CD4-positive, alpha-beta T cell treated with Interferon alpha-2 for 1 hour (primary cell): ENCODE results near the gene FNDC4.
A peak's percentile ranks its signal among the peaks of the same experiment; 100 is the strongest.
"Not testable (repeated sequence)": the region's sequence is repeated elsewhere in the genome, so short reads cannot be mapped to it uniquely, and the experiment has no call there.

ENCODE experiments used
- DNase-seq, 2 donors: peaks; one replicate each; pipeline ENCODE4 v3.0.0-alpha.2; 2020 to 2022

FNDC4 gene

DNA sequence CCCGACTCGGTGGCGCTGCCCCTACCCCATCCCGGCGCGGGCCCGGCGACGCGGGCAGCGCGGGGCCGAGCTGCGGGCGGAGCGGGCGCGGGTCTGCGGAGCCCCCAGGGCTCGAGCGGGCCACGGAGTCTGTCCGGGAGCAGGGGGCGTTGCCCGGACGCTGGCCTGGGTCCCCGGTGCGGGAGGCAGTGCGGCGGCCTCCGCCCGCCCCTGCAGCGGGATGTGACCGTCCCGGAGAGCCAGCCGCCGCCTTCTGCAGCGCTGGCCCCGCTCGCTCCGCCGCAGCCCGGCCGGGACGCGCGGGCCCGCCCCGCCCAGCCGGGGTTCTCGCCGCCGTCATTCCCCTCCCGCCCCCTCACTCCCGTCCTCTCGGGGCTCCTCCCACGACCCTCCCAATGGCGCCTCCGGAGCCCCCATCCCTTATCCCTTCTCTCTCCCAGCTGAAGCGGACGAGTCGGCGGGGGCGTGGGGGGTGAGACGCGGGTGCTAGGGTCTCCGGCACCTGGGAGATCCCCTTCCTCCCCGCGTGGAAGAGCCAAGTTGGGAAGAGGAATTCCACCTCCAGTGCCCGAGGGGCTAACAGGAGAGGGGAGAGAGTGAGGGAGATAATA lies at the start of gene FNDC4:
FNDC4 (minus strand) TSS at position 257 of the 611 bp plus-strand sequence. CDS start 521 bp downstream, outside the sequence.
- DNase-seq, result peak in 1 of 2 donors; percentile 21

- no peak for DNase-seq
Observed at GRCh38 chr2:27544143-27544821, 49.3 kb upstream of the FNDC4 start.

DNA sequence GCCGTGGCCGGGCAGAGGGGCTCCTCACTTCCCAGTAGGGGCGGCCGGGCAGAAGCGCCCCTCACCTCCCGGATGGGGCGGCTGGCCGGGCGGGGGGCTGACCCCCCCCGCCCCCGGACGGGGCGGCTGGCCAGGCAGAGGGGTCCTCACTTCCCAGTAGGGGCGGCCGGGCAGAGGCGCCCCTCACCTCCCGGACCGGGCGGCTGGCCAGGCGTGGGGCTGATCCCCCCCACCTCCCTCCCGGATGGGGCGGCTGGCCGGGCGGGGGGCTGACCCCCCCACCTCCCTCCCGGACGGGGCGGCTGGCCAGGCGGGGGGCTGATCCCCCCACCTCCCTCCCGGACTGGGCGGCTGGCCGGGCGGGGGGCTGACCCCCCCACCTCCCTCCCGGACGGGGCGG lies 44.6 kb upstream of the FNDC4 start:
- not testable (repeated sequence) for DNase-seq

DNA sequence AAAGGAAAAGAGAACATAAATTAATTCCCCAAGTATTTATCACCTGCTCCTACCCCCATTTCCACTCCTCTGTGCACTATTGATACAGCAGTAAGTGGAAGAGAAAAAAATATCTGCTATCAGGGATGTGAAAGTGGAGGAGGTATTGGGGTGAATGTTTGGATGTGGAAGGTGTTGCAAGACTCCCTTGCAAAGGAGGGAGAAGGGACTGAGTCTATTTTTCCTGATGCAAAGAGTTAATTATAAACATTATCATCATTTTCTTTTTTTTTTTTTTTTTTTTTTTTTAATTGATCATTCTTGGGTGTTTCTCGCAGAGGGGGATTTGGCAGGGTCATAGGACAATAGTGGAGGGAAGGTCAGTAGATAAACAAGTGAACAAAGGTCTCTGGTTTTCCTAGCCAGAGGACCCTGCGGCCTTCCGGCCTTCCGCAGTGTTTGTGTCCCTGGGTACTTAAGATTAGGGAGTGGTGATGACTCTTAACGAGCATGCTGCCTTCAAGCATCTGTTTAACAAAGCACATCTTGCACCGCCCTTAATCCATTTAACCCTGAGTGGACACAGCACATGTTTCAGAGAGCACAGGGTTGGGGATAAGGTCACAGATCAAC lies 43.9 kb upstream of the FNDC4 start:
- DNase-seq, result not testable (repeated sequence)

- DNase-seq, result no peak
Observed at GRCh38 chr2:27537287-27537686, 42.3 kb upstream of the FNDC4 start.

DNA sequence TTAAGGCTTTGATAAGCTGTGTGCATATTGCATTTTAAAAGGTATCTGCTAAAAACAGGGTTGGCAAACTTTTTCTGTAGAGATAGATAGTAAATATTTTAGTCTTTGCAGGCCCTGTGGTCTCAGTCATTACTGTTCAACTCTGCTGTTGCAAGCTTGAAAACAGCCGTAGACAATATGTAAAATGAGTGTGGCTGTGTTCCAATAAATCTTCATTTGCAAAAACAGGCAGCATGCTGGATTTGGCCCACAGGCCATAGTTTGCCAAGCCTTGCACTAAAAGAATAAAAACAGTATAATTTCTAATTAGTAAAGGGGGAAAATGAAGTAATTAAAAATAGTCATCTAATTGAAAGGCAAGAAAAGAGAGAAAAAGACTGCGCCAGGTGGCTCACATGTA lies 37.0 kb upstream of the FNDC4 start:
- DNase-seq, result no peak

DNA sequence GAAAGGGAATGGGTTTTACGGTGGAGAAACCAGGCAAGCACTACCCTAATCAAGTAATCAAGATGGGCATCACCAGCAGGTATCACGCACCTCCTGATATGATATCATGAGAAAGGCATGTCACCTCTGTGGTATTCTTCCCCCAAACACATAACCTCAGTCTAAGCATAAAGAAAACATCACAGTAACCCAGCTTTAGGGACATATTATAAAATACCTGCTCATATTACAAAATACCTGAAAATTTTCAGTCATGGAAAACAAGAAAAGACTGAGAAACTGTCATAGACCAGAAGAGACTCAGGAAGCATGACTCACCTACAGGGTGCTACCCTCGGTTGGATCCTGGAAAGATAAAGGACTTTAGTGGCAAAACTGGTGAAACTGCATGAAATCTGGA lies 32.2 kb upstream of the FNDC4 start:
- DNase-seq, result no peak

GRCh38 chr2:27522400-27522945 lies 27.5 kb upstream of the FNDC4 start:
- no peak for DNase-seq

- DNase-seq, result no peak
Observed at GRCh38 chr2:27520316-27520715, 25.3 kb upstream of the FNDC4 start.

DNA sequence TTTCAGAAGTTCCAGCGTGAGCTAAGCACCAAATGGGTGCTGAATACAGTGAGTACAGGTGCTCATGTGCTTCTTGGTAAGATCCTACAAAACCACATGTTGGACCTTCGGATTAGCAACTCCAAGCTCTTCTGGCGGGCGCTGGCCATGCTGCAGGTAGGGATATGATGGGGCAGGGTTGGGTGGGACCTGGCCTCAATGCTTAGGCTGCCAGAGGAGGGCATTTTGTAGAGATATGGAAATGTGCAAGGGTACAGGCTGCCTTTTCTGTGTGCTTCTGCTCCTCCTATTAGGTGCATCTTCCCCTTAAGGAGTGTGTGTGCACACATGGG lies 23.7 kb upstream of the FNDC4 start:
- no peak for DNase-seq

GRCh38 chr2:27518113-27518781 lies 23.2 kb upstream of the FNDC4 start:
- DNase-seq, result no peak

DNA sequence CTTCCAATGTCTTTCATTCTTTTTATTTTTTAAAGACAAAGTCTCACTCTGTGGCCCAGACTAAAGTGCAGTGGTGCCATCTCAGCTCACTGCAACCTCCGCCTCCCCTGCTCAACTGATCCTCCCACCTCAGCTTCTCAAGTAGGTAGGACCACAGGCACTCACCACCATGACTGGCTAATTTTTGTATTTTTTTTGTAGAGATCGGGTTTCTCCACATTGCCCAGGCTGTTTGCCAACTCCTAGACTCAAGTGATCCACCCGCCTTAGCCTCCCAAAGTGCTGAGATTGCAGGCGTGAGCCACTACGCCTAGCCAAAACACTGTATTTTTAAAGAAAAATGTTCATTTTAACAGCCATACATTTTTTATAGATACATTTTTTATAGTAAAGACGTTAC lies 14.3 kb upstream of the FNDC4 start:
- DNase-seq, result no peak

- no peak for DNase-seq
Observed at GRCh38 chr2:27507293-27507692, 12.3 kb upstream of the FNDC4 start.

- DNase-seq, result no peak
Observed at GRCh38 chr2:27506587-27506986, 11.6 kb upstream of the FNDC4 start.

DNA sequence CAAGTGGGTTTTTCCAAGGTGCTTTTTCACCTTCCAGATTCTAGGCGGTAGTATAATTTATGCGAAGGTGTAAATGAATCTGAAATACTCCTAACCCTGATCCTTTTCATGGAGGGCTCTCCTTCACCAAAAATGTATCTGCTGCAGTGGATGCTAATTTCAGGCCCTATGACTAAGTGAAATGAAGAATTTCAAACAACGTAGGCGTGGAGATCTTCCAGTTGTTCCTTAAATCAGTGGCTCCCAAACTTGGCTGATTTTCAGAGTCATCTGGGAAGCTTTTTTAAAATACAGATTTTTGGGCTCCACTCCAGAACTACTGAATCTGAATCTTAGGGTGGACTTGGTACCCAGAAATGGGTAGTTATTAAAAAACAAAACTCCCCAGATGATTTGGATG lies 7.1 kb upstream of the FNDC4 start:
- DNase-seq, result no peak

DNA sequence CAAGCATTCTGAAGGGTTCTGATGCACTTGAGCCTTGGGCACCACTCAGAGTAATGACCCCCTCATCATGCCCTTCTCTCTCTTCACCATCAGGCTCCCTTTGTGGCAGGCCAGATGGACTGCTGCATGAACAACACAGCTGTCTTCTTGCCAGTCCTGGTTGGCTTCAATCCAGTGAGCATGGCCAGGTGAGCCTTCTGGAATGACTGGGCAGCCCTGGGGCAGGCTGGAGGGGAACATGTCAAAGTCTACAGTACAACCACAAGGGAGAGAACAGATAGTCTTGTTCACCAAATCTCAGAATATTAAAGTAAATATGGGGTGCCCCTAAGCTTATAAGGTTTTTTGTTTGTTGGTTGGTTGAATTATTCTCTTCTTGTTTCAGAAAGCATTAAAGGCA lies 6.0 kb upstream of the FNDC4 start:
- DNase-seq, result no peak

DNA sequence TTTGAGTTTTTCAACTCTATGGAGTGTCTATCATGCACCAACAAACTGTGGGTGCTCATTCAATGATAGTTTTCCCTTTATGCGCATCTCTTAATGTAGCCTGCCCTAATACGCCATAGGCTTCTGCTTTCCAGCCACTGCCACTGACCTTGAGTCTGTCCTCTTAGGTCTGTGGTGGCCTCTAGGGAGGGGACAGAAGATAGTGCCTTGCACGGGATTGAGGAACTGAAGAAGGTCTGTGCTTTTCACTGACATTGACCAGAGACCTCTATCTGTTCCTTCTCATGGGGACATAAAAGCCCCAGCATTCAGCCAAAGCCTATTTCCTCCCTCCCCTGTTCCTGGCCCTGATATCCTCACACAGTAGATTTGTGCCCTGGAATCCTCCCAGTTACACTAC lies 4.0 kb upstream of the FNDC4 start:
- DNase-seq, result no peak

- no peak for DNase-seq
Observed at GRCh38 chr2:27497288-27497627, 2.3 kb upstream of the FNDC4 start.

DNA sequence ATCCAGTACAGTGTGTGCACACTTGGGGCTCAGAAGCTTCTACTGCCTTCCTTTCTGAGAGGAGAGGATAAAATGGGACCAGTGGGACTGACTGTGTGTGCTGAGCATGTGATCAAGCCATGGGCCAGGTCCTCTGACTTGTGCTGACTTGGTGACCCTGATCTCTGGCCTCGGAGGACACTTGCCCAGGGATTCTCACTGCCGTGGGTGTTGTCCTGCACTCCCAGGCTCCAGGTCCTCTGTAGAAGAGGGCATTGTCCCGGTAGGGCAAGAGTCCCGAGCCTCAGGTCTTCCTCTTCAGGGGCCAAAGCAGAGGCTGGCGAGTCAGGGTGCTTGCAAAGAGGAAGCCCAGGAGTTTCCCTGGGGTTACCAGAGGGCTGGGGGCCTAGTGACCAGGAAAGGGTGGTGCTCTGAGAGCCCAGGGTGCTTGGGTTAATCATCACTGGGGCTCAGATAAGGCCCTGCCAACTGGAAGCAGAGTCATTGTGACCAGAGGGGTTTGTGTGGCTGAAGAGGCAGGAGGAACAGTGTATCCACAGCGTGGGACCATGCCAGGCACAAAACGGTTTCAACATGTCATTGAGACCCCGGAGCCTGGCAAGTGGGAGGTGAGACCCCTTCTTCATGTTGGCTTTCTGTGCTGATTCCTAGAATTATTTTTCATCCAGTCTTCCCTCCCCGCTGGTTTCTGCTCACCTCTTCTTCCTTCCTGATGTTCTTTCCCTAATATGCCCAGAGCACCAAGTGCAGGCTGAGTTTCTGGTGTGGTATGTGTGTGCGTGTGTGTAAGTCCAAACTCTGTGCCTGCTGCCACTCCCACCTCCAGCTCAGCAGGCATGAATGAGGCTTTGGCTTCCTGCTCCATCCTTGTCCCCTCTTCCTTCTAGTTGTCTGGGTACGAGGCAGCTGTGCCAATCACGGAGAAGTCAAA lies 1.6 kb upstream of the FNDC4 start, which contains the start of gene GCKR:
GCKR (plus strand) TSS at position 483 of the 931 bp plus-strand sequence; CDS start at position 549, 66 bp downstream.
- peak in 1 of 2 donors; percentile 27 for DNase-seq

DNA sequence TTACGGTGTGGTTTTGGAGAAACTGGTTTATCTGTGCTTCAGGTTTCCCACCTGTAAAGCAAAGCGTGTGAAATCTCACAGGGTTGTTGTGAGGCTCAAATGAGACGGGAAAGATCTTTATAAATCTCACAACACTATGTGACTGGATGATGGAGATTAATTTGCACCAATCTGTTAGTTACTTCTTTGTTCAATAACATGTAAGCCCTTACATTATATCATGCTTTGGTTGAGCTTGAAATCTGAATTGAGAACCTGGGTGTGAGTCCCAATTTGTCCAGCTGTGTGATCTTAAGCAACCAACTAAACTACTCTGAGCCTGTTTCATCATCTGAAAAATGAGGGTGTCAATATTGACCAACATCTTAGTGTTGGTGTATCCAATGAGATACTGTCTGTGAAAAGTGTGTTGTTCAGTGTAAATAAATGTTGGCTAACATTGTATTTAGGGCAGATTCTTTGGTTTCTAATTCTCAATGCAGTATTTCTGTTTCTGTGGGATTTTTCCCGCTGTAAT lies 898 bp upstream of the FNDC4 start:
- DNase-seq, result no peak

GRCh38 chr2:27494284-27494943 lies 586 bp downstream of the FNDC4 start:
- DNase-seq, result no peak

DNA sequence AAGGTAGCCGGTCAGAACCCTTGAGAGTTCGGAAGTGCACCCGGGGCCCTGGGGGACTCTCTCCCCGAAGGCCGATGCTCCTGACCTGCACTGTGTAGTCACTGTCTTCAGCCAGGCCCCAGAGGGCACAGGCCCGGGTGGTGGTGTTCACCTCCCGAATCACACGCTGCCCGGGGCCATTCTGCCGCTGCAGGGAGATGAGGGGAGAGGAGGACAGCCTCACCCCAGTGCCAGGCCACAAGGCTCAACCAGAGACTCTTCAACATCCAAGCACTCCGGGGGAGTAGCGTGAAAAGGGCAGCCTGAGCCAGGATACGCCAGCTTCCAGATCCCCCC lies 1.1 kb downstream of the FNDC4 start:
- no peak for DNase-seq
